Skeletal muscle tissue (tissue), 4 donors: ENCODE measurements around the gene LRSAM1. TPM values are rescaled to one million over a fixed set of nuclear protein-coding genes. Genes with fewer than 3 reads are reported as not detected.

Experiments
- H3K27ac ChIP-seq: one replicate; pipeline ENCODE4 v1.7.0; 2013; ENCODE audit warnings: mild to moderate bottlenecking, low read depth, low read length, inconsistent platforms
- H3K27me3 ChIP-seq, 3 donors: one replicate each; pipeline ENCODE4 v1.7.0; 2013; ENCODE audit warnings: low read length in 3 of 3; ENCODE audit not compliant: control insufficient read depth in 3 of 3, insufficient read depth in 3 of 3
- H3K36me3 ChIP-seq, 3 donors: one replicate each; pipeline ENCODE4 v1.7.0; 2013; ENCODE audit warnings: low read length in 3 of 3; ENCODE audit not compliant: control insufficient read depth in 3 of 3, insufficient read depth in 3 of 3
- H3K4me1 ChIP-seq, 3 donors: one replicate each; pipeline ENCODE4 v1.7.0; 2013; ENCODE audit warnings: low read length in 3 of 3, mild to moderate bottlenecking in 3 of 3; ENCODE audit not compliant: control insufficient read depth in 3 of 3, insufficient read depth in 3 of 3
- H3K4me3 ChIP-seq, 3 donors: one replicate each; pipeline ENCODE4 v1.7.0; 2013; ENCODE audit warnings: low read length in 3 of 3
- H3K9ac ChIP-seq, 3 donors: one replicate each; pipeline ENCODE4 v1.7.0; 2013; ENCODE audit warnings: low read length in 3 of 3, mild to moderate bottlenecking in 3 of 3, moderate library complexity in 2 of 3, low read depth in 1 of 3
- H3K9me3 ChIP-seq, 3 donors: one replicate each; pipeline ENCODE4 v1.7.0; 2013; ENCODE audit warnings: low read length in 3 of 3; ENCODE audit not compliant: control insufficient read depth in 3 of 3
- total RNA-seq: library from RNA; depleted of rRNA; stranded (reverse); fragments of >200 nt; gene quantifications from one replicate; pipeline ENCODE4 v1.2.3, GENCODE V29; 2014
- donor health status: Osteomylitis.

Gene LRSAM1
- total RNA-seq, 1 donor from 2014 or later: 10.4 TPM

- Histone ChIP-seq H3K36me3 (peaks cover 49 to 72% (median 70%) of the 10 kb centered on the region in 3 donors), H3K9me3 (no peaks in the 10 kb centered on the region), H3K27ac (no peak overlapping the region), H3K27me3 (no peaks in the 10 kb centered on the region), H3K4me3 (no peak overlapping the region), H3K9ac (no peak overlapping the region), H3K4me1 (no peaks in the 10 kb centered on the region)
Measured at GRCh38 chr9:127493592-127494303, 42.4 kb downstream of the LRSAM1 start.

GRCh38 chr9:127494304-127494702, 43.0 kb downstream of the LRSAM1 start:
- Histone ChIP-seq H3K4me3 (no peak overlapping the region), H3K36me3 (peaks cover 44 to 67% (median 67%) of the 10 kb centered on the region in 3 donors), H3K9me3 (no peaks in the 10 kb centered on the region), H3K4me1 (no peaks in the 10 kb centered on the region), H3K9ac (no peak overlapping the region), H3K27ac (no peak overlapping the region), H3K27me3 (no peaks in the 10 kb centered on the region)

GRCh38 chr9:127495884-127496555, 44.7 kb downstream of the LRSAM1 start:
- H3K27ac ChIP-seq: no peak overlapping the region

GRCh38 chr9:127496974-127497373, 45.7 kb downstream of the LRSAM1 start:
- Histone ChIP-seq H3K27ac (no peak overlapping the region), H3K27me3 (no peaks in the 10 kb centered on the region), H3K9me3 (no peaks in the 10 kb centered on the region), H3K9ac (no peak overlapping the region), H3K36me3 (peaks cover 36 to 54% (median 50%) of the 10 kb centered on the region in 3 donors), H3K4me3 (no peak overlapping the region), H3K4me1 (no peaks in the 10 kb centered on the region)

More at GRCh38 chr9:127495884-127496555, 44.7 kb downstream of the LRSAM1 start:
- Histone ChIP-seq H3K4me1 (no peaks in the 10 kb centered on the region), H3K9ac (peak overlapping the region in 1 of 3 donors; percentile 14), H3K4me3 (no peak overlapping the region), H3K9me3 (no peaks in the 10 kb centered on the region), H3K27me3 (no peaks in the 10 kb centered on the region), H3K36me3 (peaks cover 39 to 59% (median 56%) of the 10 kb centered on the region in 3 donors)

GRCh38 chr9:127497656-127498290, 46.5 kb downstream of the LRSAM1 start:
- peaks cover 33 to 46% (median 43%) of the 10 kb centered on the region in 3 donors for H3K36me3 ChIP-seq
- no peak overlapping the region for H3K4me3 ChIP-seq
- H3K27me3 ChIP-seq: no peaks in the 10 kb centered on the region
- H3K9ac ChIP-seq: no peak overlapping the region
- H3K27ac ChIP-seq: no peak overlapping the region
- no peaks in the 10 kb centered on the region for H3K4me1 ChIP-seq
- H3K9me3 ChIP-seq: no peaks in the 10 kb centered on the region

GRCh38 chr9:127498298-127498697, 47.0 kb downstream of the LRSAM1 start:
- H3K27ac ChIP-seq: no peak overlapping the region
- H3K36me3 ChIP-seq: peaks cover 33 to 45% (median 42%) of the 10 kb centered on the region in 3 donors
- no peaks in the 10 kb centered on the region for H3K4me1 ChIP-seq
- H3K9me3 ChIP-seq: no peaks in the 10 kb centered on the region
- H3K27me3 ChIP-seq: no peaks in the 10 kb centered on the region
- H3K4me3 ChIP-seq: no peak overlapping the region
- no peak overlapping the region for H3K9ac ChIP-seq

GRCh38 chr9:127500399-127500798, 49.1 kb downstream of the LRSAM1 start:
- Histone ChIP-seq H3K4me3 (no peak overlapping the region), H3K27me3 (no peaks in the 10 kb centered on the region), H3K36me3 (peaks cover 31 to 45% (median 34%) of the 10 kb centered on the region in 3 donors), H3K9ac (no peak overlapping the region), H3K4me1 (no peaks in the 10 kb centered on the region), H3K9me3 (no peaks in the 10 kb centered on the region), H3K27ac (no peak overlapping the region)

- Histone ChIP-seq H3K36me3 (peaks cover 28 to 45% (median 30%) of the 10 kb centered on the region in 3 donors), H3K27ac (no peak overlapping the region), H3K9ac (no peak overlapping the region), H3K4me3 (no peak overlapping the region), H3K4me1 (no peaks in the 10 kb centered on the region), H3K9me3 (no peaks in the 10 kb centered on the region), H3K27me3 (no peaks in the 10 kb centered on the region)
Measured at GRCh38 chr9:127500862-127501261, 49.6 kb downstream of the LRSAM1 start.

GRCh38 chr9:127501821-127502343, 50.6 kb downstream of the LRSAM1 start:
- peaks cover 18 to 36% (median 20%) of the 10 kb centered on the region in 3 donors for H3K36me3 ChIP-seq
- no peaks in the 10 kb centered on the region for H3K27me3 ChIP-seq
- no peak overlapping the region for H3K27ac ChIP-seq
- no peaks in the 10 kb centered on the region for H3K9me3 ChIP-seq
- H3K9ac ChIP-seq: no peak overlapping the region
- no peaks in the 10 kb centered on the region for H3K4me1 ChIP-seq
- H3K4me3 ChIP-seq: no peak overlapping the region
